ENCODE data around the gene STK36.
A peak's percentile ranks its signal among the peaks of the same experiment; 100 is the strongest.

The STK36 gene

DNA sequence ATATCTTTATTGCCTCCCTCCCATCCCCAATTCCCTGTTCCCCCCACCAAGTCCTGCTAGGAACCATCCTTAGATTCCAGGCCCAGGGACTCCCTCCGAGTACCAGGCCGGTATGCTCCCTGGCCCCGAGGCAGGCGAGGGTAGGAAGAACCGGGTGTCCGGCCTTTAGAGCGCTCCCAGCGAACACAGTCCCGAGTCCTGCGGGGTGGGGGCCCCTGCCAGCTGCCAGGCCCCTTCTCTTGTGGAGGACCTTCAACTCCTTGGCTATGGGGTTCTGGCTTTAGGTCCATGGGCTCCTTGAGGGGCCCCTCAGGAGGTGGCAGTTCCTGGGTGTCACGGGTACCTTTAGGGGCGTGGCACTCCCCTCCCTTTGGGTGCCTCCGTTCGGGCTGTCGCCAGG, 8.0 kb upstream of the STK36 start:
- DNase-seq: no peak

DNA sequence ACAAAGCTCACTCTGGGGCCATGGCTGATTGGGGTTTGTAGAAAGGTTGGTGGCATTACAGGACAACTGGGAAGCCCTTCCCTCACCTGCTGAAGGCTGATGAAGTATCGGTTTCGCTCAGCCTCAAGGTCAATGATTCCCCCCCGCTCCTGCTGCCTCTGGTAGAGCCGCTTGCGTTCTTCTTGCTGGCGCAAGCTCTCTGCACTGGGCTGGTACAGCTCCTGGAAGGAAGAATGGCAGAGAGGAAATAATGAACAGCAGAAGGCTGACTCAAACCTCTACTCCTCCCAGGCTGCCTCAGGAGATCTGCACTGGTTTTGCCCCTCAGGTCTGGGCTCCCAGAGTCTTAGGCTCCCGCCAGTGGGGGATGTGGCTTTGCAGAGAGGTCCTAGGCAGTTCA, 7.2 kb upstream of the STK36 start:
- no peak for DNase-seq

DNA sequence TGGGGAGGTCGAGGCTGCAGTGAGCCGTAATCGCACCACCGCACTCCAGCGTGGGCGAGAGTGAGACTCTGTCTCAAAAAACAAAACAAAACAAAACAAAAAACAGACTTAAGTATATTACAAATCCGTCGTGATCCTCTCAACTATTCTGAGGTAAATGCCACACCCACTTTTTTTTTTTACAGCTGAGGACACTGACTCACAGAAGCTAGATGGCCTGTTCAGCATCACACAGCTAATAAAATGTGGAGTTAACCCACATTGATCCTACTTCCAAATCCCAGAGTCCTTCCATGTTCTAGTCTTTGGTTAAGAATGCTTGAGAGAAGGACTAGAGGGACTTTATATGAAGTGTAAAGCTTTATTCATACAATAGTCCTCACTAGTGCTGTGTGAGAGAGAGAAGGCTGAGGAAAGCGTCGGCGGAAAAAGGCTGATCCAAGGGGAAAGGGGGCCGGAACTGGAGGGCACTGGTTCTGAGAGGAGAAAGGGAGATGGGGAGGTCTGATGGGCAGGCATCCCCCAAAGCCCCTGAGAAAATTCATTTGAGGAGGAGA, 711 bp upstream of the STK36 start:
- peak; percentile 25 for DNase-seq

DNA sequence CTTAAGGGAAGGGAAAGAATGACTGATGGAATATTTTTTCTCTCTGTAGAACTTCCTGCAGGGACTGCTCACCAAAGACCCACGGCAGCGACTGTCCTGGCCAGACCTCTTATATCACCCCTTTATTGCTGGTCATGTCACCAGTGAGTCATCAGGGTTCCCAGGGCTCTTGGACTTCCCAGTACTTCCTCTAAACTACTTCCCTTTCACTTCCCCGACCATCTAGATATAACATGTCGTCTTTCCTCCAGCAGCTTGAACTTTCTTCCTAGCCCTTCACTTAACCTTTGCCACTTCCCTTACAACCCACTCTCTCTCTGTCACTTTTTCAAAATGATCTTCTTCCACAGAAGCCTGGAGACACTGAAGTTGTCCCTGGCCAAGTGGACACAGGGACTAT, 7.2 kb downstream of the STK36 start:
- no peak for DNase-seq

DNA sequence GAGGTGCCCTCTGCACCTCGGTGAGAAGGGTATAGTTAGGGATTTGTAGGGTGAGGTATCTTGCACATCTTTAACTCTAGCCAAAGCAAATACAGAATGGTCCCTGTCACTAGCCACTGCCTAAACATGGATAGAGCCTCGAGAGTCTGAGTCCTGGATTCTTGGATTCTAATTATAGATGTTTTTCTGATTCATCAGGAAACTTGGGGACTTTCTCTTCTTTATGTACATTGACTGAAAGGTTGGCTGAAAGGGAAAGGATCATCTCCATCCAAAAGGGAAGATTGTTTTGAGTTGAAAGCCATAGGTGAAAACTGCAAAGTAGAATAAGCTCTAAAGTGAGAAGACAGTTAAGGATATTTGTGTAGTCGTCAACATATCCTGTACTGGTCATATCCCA, 8.2 kb downstream of the STK36 start:
- DNase-seq: no peak

DNA sequence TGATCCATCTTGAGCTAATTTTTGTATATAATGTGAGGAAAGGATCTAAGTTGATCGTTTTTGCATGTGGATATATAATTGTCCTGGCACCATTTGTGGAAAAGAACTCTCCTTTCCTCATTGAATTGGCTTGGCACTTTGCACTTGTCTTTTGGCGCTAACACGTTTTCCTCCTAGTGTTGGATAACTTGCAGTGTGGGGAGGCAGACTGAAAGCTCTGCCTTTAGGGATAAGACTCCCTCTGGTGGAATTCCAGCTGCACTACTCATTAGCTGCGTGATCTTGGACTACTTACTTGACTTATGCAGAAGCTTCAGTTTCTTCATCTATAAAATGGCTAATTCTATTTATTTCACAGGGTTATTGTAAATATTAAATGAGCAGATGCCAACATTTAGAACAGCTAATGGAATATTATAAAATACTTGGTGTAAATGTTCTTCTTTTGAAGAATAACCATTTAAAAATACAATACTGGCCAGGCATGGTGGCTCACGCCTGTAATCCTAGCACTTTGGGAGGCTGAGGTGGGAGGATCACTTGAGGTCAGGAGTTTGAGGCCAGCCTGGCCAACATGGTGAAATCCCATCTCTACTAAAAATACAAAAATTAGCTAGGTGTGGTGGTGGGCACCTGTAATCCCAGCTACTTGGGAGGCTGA, 15.6 kb downstream of the STK36 start:
- peak; percentile 79 for DNase-seq

DNA sequence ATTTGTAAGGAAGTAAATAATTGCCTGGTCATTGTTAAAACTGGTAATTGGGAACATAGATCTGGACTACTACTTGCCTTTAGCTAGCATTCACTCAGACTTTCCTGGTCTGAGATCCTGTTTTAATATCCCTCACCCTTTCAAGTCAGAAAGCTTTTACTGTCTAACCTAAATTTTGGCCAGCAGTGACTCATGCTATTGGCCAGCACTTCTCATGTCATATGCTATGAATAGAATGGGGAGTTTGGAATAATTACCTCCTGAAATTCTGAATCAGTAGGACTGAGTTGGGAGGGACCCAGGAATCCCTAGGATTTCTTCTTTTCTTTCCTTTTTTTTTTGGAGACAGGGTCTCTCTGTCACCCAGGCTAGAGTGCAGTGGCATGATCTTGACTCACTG, 19.3 kb downstream of the STK36 start:
- peak; percentile 46 for DNase-seq

DNA sequence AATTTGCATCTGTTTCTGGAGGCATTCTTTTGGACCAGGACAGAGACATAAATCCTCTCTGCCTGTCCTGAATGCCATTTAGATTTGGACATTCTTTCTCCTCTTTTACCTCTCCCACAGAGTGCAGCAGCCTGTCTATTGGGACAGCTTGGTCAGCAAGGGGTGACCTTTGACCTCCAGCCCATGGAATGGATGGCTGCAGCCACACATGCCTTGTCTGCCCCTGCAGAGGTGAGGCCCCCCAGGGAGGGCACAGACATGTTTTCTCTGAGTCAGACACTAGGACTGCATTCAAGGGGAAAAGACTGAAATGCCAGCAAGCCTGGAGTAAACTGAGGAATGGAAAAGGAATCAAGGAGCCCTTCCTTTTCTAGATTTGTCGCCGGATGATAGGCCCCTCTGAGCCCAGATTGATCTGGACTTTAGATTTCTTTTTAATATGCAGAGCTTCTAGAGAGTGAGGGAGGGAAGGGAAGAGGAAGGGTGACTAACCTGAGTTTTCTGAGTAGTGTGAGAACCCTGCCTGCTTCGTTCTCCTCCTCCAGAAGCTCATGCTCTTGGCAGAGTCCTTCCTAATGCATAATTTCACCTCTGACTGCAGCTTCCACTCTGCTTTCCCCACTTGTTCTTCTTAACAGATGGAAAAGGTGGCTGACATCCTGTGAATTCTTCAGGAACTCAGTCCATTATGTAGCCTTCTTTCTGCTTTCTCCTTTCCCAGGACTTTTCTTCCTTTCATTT, 22.7 kb downstream of the STK36 start:
- DNase-seq: no peak

DNA sequence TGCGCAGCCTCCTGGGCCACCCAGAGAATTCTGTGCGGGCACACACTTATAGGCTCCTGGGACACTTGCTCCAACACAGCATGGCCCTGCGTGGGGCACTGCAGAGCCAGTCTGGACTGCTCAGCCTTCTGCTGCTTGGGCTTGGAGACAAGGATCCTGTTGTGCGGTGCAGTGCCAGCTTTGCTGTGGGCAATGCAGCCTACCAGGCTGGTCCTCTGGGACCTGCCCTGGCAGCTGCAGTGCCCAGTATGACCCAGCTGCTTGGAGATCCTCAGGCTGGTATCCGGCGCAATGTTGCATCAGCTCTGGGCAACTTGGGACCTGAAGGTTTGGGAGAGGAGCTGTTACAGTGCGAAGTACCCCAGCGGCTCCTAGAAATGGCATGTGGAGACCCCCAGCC, 27.0 kb downstream of the STK36 start:
- no peak for DNase-seq

DNA sequence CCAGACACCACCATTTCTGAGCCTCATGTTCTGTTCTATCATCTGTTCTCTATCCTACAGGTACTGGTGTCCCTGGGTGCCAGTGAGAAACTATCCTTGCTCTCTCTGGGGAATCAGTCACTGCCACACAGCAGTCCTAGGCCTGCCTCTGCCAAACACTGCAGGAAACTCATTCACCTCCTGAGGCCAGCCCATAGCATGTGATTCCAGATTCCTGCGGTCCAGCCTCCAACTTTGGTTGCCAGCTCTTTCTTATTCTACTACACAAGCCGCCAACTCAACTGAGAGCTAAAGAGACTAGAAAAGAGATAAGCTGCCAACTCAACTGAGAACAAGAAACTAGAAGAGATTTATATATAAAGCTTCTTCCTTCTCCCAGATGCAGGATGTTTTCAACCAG, 29.9 kb downstream of the STK36 start:
- no peak for DNase-seq

DNA sequence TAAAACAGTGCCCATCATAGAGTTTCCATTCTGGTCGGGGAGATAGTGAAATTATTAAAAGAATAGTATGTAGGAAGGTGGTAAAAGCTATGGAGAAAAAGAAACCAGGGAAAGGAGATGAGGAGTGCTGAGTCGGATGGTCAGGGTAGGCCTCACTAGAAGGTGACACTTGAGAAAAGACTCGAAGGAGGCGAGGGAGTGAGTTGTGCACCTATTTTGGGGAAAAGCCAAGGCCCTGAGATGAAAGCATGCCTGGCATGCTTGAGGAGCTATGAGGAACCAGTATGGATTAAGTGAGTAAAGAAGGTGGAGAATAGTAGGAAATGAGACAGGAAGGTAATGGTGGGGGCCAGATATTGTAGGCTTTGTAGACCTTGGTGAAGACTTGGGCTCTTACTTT, 31.5 kb downstream of the STK36 start:
- DNase-seq: no peak

DNA sequence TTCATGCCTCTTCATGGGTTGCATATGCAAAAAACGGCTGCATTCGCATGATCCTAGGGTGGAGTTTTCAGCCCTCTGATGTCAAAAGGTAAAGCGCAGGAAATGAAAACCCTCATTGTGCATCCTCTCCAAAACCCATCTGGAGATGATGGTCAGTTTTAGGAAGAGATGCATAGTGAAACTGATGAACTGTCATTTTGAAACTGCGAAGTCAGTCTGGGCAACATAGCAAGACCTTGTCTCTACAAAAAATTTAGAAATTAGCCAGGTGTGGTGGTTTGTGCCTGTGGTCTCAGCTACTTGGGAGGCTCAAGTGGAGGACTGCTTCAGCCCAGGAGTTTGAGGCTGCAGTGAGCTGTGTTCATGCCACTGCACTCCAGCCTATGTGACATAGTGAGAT, 36.2 kb downstream of the STK36 start:
- DNase-seq: no peak

DNA sequence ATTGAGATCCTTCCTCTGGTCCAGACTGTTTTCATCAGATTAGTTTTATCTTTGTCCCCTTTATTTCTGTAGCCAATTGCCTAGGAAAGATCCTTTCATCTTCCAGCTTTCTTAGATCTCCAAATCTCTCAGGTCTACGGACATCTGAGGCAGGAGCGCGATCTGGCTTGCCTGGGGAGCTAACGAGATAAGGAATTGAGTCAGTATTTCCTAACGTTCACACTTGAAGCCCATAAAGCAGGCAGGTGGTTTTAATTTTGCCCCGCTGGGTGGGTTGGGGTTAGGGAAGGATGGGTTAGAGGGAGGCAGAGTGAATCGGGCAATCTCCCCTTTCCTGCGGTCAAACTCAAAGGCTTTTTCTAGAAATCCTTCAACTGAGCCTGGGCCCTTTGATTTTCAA, 38.0 kb downstream of the STK36 start:
- DNase-seq: no peak

DNA sequence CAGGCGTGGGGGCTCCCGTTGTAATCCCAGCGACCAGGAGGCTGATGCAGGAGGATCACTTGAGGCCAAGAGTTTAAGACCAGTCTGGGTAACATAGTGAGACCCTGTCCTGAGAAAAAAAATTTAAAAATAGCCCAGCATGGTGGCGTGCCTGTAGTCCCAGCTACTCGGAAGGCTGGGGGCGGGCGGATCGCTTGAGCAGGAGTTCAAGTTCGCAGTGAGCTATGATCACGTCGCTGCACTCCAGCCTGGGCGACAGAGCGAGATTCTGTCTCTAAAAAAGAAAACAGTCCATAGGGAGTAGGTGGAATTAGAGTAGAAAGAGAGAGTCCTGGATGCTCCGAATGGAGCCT, 38.4 kb downstream of the STK36 start:
- DNase-seq: no peak

DNA sequence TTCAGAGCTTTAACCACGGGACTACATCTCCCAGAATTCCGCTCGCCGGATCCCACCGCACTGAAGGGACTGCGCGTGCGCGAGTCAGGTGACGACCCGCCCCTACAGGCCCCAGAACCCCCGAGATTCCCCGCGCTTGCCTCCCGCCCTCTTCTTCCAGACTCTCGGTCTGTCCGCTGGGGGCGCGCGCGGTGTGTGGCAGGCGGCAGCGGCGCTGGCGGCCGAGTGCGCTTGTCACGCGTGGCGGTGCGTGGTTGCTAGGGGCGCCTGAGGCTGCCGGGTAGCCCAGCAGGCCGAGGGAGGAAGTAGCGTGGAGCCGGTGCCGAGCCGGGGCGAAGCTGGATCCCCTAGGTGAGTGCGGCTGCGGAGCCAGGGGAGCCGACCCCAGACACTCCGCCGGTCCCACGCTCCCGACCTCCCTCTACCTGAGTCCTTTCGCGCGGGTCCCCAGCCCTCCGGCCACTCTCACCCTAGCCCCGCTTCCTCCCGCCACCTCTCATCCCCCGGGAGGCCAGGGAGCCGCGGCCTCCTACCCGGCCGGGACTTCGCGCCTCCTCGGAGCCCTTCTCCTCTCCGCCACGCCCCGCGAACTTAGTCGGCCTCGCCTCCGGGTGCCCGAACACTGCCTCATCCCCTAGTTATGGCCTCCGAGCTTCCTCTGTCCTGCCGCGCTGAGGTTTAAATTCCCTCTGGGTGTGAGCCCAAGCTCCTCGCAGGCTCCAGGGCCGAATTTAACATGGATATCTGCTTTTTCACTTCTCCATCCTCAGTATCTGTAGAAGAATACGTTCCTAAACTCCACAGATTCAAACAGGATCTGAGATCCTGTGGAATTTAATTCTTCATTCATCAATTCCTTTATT, 39.0 kb downstream of the STK36 start, which contains the start of gene TTLL4:
Gene TTLL4, plus strand, starts transcription at position 149 of the 863 bp plus-strand sequence. CDS start 26,842 bp downstream, outside the sequence.
- DNase-seq: peak; percentile 96

DNA sequence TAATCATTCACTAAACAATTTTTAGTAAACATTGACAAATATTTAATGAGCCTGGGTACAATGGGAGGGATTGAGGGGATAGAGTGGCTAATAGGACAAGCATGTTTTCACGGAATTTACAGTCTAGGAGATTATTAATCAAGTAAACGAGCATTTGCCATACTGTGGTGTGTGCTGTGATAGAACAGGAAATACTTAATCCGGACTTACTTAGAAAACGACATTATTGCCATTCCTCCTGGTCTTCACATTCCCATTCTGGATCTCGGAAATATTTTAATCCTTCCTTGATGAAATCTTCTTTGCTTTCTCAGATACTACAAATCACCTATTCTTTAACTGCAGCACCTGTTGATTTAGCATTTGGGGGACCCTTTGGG, 39.7 kb downstream of the STK36 start:
- peak; percentile 43 for DNase-seq

DNA sequence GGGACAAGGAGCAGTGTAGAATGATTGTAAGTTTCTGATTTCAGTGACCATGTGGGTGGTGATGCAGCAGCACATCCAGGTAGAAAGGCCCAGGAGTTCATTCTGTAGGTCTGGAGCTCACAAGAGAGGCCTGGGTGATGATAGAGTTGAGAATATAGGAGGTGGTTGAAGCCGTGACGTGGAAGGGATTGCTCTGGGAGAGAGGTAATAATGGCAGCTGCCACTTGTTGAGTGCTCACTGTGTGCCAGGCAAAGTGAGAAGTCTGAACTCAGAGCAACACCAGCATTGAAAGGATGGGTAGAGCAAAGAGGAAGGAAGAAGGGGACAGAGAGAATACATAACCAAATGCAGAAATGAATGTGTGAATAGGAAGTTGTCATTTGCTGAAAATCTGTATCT, 42.0 kb downstream of the STK36 start:
- DNase-seq: no peak

DNA sequence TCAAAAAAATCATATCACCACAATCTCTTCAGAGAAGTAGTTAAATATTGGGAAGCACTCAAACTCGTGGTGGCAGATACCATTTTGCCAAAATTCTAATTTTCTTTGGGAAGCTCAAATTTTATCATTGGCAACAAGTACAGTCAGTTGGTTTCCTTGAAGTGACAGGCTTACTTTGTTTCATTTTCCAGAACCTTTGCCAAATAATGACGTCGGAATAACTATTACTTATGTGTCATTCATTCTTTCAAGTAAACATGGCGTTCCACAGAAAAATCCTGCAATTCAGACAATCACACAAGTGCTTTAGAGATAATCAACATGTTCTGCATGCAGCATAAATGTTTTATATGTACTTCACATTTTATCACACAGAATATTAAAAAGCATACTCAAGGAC, 44.2 kb downstream of the STK36 start:
- no peak for DNase-seq

DNA sequence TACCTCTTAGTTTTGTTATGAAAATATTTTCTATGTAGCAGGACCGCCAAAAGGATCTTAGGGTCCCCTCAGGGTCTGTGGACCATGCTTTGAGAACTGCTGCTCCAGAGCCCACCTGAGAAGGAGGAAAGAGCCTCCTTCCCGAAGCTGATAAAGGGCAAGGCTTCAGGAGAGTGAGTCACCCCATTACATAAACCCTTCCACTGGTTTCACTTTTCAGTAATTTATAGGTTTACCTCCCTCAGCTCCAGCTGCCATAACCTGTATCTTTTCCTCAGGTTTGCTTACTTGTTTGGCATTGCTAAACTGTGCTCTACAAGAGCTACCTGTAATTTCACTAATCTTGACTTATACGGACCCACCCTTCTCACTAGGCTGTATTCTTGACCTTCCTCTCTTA, 45.4 kb downstream of the STK36 start:
- DNase-seq: no peak

DNA sequence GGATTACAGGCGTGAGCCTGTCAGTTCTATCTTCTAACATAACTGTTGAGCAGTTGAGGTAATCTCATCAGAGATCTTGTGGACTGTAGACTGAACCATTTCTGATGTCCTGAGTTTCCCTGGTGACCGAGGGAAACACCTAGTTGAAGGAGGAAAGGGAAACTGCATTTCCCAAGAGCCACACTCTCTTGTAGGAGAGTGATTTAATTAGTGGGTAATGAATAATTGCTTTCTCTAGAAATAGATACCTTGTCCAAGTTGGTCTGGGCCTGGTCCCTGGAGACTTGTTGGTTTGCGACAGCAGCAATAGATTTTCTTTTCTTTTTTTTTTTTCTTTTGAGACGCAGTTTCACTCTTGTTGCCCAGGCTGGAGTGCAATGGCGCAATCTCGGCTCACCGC, 46.2 kb downstream of the STK36 start:
- DNase-seq: no peak

DNA sequence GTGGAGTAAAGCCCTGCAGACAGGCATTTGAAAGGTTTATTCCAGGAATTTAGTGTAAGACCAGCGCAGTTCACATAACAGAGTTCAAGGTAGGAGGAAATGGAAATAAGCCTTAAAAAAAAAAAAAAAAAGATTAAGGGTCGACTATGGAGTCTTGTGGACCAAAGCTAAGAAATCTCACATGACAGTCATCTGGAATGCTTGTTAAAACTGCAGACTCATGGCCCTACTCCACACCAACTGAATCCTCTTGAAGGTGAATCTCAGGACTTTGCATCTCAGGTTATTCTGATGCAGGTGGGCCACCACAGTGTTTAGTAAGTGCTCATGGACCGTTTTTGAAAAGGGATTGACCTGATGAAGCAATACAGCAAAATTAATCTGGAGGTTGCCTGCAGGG, 47.6 kb downstream of the STK36 start:
- DNase-seq: no peak

DNA sequence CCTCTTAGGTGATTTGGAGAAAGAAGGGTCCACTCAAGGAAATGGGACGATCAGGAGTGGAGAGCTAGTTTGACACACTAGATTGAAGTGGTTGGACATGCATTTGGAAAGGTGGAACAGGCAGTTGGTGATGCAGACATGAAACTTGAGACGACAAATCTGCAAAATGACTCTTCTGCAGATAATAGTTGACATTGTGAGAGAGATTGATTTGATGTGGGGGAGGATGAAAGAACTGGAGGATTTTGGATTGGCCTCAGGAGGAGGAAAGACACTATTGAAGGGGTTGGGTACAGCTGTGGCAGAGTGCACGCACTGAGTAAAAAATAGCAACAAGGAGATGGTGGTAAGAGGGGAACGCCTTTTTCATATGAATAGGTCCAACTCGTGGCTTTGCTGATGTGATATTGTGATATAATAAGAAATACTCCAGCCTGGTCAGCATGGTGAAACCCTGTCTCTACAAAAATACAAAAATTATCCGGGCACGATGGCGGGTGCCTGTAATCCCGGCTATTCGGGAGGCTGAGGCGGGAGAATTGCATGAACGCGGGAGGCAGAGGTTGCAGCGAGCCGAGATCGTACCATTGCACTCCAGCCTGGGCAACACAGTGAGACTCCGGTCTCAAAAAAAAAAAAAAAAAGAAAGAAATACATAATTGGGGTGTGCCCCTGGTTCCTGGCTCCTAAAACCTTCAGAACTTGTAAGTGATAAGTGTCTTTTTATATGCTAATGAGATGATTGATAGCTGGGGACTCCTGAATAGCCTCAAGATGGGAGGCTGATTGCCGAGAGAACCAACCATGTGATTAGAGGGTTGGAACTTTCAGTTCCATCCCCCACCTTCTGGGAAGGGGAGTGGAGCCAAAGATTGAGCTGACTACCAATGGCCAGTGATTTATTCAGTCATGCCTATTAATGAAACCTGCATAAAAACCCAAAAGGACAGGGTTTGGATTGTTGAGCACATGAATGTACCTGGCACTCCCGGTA, 48.5 kb downstream of the STK36 start:
- DNase-seq: no peak

Data from fibroblast of skin of back (primary cell).